Hepatocyte (in vitro differentiated cells): ENCODE data around the gene PDXP. TPM values are rescaled to one million over a fixed set of nuclear protein-coding genes. Genes with fewer than 3 reads are reported as not detected.

Experiments used
- DNase-seq: peaks from one replicate; pipeline ENCODE4 v3.0.0-alpha.2; 2016; ENCODE audit warnings: low spot score
- H2AFZ ChIP-seq: fragments of 200-600 bp; sonication (generic); 2 replicates; pipeline ENCODE4 v1.6.0; 2016; ENCODE audit warnings: antibody characterized with exemption, mild to moderate bottlenecking
- H3K27ac ChIP-seq: fragments of 200-600 bp; sonication (generic); 2 replicates; pipeline ENCODE4 v1.5.1; 2016; ENCODE audit warnings: mild to moderate bottlenecking
- H3K27me3 ChIP-seq: fragments of 200-600 bp; sonication (generic); 2 replicates; pipeline ENCODE4 v1.6.1; 2016
- H3K36me3 ChIP-seq: fragments of 200-600 bp; sonication (generic); replicated peaks from 2 replicates; pipeline ENCODE4 v1.5.1; 2016; ENCODE audit warnings: low read depth; ENCODE audit not compliant: insufficient read depth
- H3K4me1 ChIP-seq: fragments of 200-600 bp; sonication (generic); 2 replicates; pipeline ENCODE4 v1.5.1; 2016; ENCODE audit warnings: mild to moderate bottlenecking, moderate library complexity; ENCODE audit not compliant: insufficient read depth
- H3K4me2 ChIP-seq: fragments of 200-600 bp; sonication (generic); 2 replicates; pipeline ENCODE4 v1.6.0; 2016
- H3K4me3 ChIP-seq: fragments of 200-600 bp; sonication (generic); 2 replicates; pipeline ENCODE4 v1.5.1; 2016; ENCODE audit warnings: mild to moderate bottlenecking
- H3K79me2 ChIP-seq: fragments of 200-600 bp; sonication (generic); 2 replicates; pipeline ENCODE4 v1.6.0; 2017; ENCODE audit warnings: mild to moderate bottlenecking
- H3K9me2 ChIP-seq: fragments of 200-600 bp; sonication (generic); replicated peaks from 2 replicates; pipeline ENCODE4 v1.6.0; 2017; ENCODE audit warnings: mild to moderate bottlenecking; ENCODE audit not compliant: insufficient read depth
- H3K9me3 ChIP-seq: fragments of 200-600 bp; sonication (generic); 2 replicates; pipeline ENCODE4 v1.5.1; 2016; ENCODE audit warnings: low read depth, mild to moderate bottlenecking
- H4K20me1 ChIP-seq: fragments of 200-600 bp; sonication (generic); 2 replicates; pipeline ENCODE4 v1.6.0; 2016; ENCODE audit warnings: mild to moderate bottlenecking; ENCODE audit not compliant: insufficient read depth, poor library complexity, severe bottlenecking
- EZH2 ChIP-seq: fragments of 200-600 bp; sonication (generic); IDR thresholded peaks from 2 replicates; pipeline ENCODE4 v1.6.1; 2016; ENCODE audit warnings: antibody characterized with exemption, mild to moderate bottlenecking, borderline replicate concordance
- EZH2phosphoT487 ChIP-seq: fragments of 200-600 bp; sonication (generic); IDR thresholded peaks from one replicate; pipeline ENCODE4 v1.6.1; 2018; ENCODE audit warnings: antibody characterized with exemption, mild to moderate bottlenecking, low read depth, moderate library complexity; ENCODE audit not compliant: unreplicated experiment, severe bottlenecking
- WGBS: methylation state at CpG from one replicate; pipeline ENCODE4 v1.1.6; 2016; ENCODE audit warnings: low lambda C conversion rate; ENCODE audit errors: missing lambda C conversion rate; 5-methylcytosine and 5-hydroxymethylcytosine counted together
- polyA plus RNA-seq: library from polyadenylated mRNA; unstranded; fragments of >200 nt; fragmentation: Nextera tagmentation; extraction: Ambion mirVana; gene quantifications from 2 replicates; pipeline ENCODE4 v1.2.1, GENCODE V29; 2016
- total RNA-seq: library from RNA; depleted of rRNA; stranded (reverse); fragments of >200 nt; gene quantifications from 2 replicates; pipeline ENCODE4 v1.2.3, GENCODE V29; 2014
- TF ChIP-seq, protein P1 (sequence below): fragments of 200-600 bp; sonication (generic); IDR thresholded peaks from 2 replicates; pipeline ENCODE4 v1.5.1; 2016; ENCODE audit warnings: antibody characterized with exemption, mild to moderate bottlenecking; ENCODE audit not compliant: poor library complexity

PDXP gene
- total and polyA plus RNA-seq, 2 experiments from 2014 or later: 15.0 to 27.6 TPM

GRCh38 chr22:37674248-37674647 is 15.7 kb downstream of the PDXP start:
- TF ChIP-seq EZH2phosphoT487 (no peak), EZH2 (no peak)
- TF ChIP-seq, protein P1, sequence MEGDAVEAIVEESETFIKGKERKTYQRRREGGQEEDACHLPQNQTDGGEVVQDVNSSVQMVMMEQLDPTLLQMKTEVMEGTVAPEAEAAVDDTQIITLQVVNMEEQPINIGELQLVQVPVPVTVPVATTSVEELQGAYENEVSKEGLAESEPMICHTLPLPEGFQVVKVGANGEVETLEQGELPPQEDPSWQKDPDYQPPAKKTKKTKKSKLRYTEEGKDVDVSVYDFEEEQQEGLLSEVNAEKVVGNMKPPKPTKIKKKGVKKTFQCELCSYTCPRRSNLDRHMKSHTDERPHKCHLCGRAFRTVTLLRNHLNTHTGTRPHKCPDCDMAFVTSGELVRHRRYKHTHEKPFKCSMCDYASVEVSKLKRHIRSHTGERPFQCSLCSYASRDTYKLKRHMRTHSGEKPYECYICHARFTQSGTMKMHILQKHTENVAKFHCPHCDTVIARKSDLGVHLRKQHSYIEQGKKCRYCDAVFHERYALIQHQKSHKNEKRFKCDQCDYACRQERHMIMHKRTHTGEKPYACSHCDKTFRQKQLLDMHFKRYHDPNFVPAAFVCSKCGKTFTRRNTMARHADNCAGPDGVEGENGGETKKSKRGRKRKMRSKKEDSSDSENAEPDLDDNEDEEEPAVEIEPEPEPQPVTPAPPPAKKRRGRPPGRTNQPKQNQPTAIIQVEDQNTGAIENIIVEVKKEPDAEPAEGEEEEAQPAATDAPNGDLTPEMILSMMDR: no peak
- 97% methylated on average over 12 of the region's 12 CpGs for WGBS
- H3K79me2 ChIP-seq: peaks cover 12% of the 10 kb centered on the region
- no peak for DNase-seq
- H3K4me1 ChIP-seq: peaks cover 10% of the 10 kb centered on the region
- H3K9me3 ChIP-seq: no peaks in the 10 kb centered on the region
- H3K4me2 ChIP-seq: peak overlapping the region; percentile 70
- H2AFZ ChIP-seq: no peak overlapping the region
- peaks cover 12% of the 10 kb centered on the region for H4K20me1 ChIP-seq
- peak overlapping the region; percentile 88 for H3K27ac ChIP-seq
- no peaks in the 10 kb centered on the region for H3K9me2 ChIP-seq
- no peaks in the 10 kb centered on the region for H3K36me3 ChIP-seq
- no peaks in the 10 kb centered on the region for H3K27me3 ChIP-seq
- H3K4me3 ChIP-seq: no peak overlapping the region

DNA sequence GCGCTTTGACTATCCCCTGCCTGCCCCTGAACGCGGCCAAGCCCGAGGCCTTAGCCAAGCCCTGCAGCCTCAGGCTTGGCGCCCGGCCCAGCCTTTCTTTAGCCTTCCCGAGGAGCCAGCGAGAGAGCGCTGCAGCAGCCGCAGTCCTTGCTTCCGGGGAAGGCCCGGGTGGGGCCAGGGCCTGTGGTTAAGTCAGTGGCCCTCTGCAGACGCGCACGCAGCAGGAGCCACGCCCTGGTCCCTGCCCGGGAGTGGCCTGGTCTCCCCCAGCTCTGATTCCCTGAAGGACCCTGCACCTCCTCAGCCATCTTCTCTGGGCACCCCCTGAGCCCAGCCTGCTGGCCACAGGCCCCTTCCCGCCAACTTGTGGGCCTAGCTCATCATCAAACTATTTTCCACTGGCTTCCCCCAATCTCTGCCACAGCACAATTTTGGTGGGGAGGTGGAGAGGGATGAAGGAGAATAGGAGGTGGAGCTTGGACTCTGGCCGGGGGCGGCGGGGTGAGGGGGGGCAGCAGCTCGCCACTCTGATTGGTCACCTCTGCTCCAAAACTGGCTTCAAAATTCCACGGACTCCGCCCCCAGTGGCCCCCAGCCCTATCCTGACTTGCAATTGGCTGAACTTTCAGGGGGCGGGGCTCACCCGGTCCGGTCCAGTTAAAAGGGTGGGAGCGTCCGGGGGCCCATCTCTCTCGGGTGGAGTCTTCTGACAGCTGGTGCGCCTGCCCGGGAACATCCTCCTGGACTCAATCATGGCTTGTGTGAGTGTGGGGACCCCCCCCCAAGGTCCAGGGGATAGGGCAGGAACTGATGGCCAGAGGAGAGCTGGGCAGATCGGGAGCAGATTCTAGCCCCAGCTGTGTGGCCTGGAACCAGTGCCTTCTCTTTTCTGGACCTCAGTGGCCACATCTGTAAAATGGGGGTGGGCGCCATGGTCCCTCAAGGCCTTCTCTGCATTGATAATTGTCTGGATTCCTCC is 16.7 kb downstream of the PDXP start, which contains the start of gene LGALS1:
LGALS1 (plus strand) TSS at position 686 of the 979 bp plus-strand sequence; CDS start at position 753, 67 bp downstream.
- Histone ChIP-seq H3K27ac (peak within 1 kb of the TSS; percentile 88), H3K9me2 (no peaks in the 10 kb centered on the region), H3K4me1 (peaks cover 10% of the 10 kb centered on the region), H3K36me3 (no peaks in the 10 kb centered on the region), H4K20me1 (peaks cover 12% of the 10 kb centered on the region), H3K9me3 (no peaks in the 10 kb centered on the region), H3K4me3 (peak within 1 kb of the TSS; percentile 24), H2AFZ (no peak within 1 kb of the TSS), H3K4me2 (peak within 1 kb of the TSS; percentile 83), H3K79me2 (peaks cover 12% of the 10 kb centered on the region), H3K27me3 (no peaks in the 10 kb centered on the region)
- peak; percentile 87 for DNase-seq
- 54% methylated on average over 33 of the region's 34 CpGs for WGBS
- no peak for TF ChIP-seq EZH2
- TF ChIP-seq EZH2phosphoT487: no peak
- TF ChIP-seq, protein P1: no peak

- TF ChIP-seq EZH2phosphoT487: no peak
- TF ChIP-seq EZH2: no peak
- TF ChIP-seq, protein P1: no peak
- Histone ChIP-seq H3K27me3 (no peaks in the 10 kb centered on the region), H3K4me3 (peak overlapping the region; percentile 24), H3K4me1 (peaks cover 10% of the 10 kb centered on the region), H3K9me3 (no peaks in the 10 kb centered on the region), H4K20me1 (peaks cover 12% of the 10 kb centered on the region), H3K4me2 (peak overlapping the region; percentile 83), H3K36me3 (no peaks in the 10 kb centered on the region), H3K27ac (peak overlapping the region; percentile 88), H3K9me2 (no peaks in the 10 kb centered on the region), H2AFZ (no peak overlapping the region), H3K79me2 (peaks cover 12% of the 10 kb centered on the region)
- WGBS: 36% methylated on average over 13 of the region's 17 CpGs
- DNase-seq: no peak
These were observed 17.6 kb downstream of the PDXP start for GRCh38 chr22:37675930-37676735.
